HepG2 (cell line): ENCODE measurements around the gene ADCY7. TPM values are rescaled to one million over a fixed set of nuclear protein-coding genes. Genes with fewer than 3 reads are reported as not detected.
A peak's percentile ranks its signal among the peaks of the same experiment; 100 is the strongest.

Experiments
- FOXA3 ChIP-seq: IDR thresholded peaks from 2 replicates; pipeline ENCODE4 v1.6.1; 2016; ENCODE audit warnings: missing genetic modification reagents, missing compliant biosample characterization
- HOXA3 ChIP-seq: sonication (generic); formaldehyde crosslinking; IDR thresholded peaks from 2 replicates; pipeline ENCODE4 v1.5.0; 2020; ENCODE audit warnings: missing genetic modification reagents
- KDM3A ChIP-seq: IDR thresholded peaks from 2 replicates; pipeline ENCODE4 v1.6.1; 2018; ENCODE audit warnings: low read depth, missing compliant biosample characterization
- MIER3 ChIP-seq: IDR thresholded peaks from 2 replicates; pipeline ENCODE4 v1.6.1; 2016; ENCODE audit warnings: missing compliant biosample characterization, borderline replicate concordance
- NCOA5 ChIP-seq: sonication (generic); formaldehyde crosslinking; IDR thresholded peaks from 2 replicates; pipeline ENCODE4 v1.4.0; 2020; ENCODE audit warnings: missing genetic modification reagents
- RARA ChIP-seq: IDR thresholded peaks from 2 replicates; pipeline ENCODE4 v1.6.1; 2016; ENCODE audit warnings: missing genetic modification reagents, missing compliant biosample characterization
- SMARCC2 ChIP-seq: fragments of 450-650 bp; IDR thresholded peaks from 2 replicates; pipeline ENCODE4 v1.6.1; 2017; ENCODE audit warnings: antibody characterized with exemption, mild to moderate bottlenecking
- SOX6 ChIP-seq, 2 experiments: fragments of 450-650 bp in 1 of 2; sonication (generic) in 1 of 2; formaldehyde crosslinking in 1 of 2; IDR thresholded peaks; 2 replicates each; pipeline versions ENCODE4 v1.4.0 to v1.6.1; 2017 to 2020; ENCODE audit warnings: antibody characterized with exemption in 1 of 2, mild to moderate bottlenecking in 1 of 2, missing genetic modification reagents in 1 of 2
- SSRP1 ChIP-seq: IDR thresholded peaks from 2 replicates; pipeline ENCODE4 v1.6.1; 2016; ENCODE audit warnings: control low read depth
- TCF12 ChIP-seq, 2 experiments: fragments of 450-650 bp in 1 of 2; sonication (generic) in 1 of 2; formaldehyde crosslinking in 1 of 2; IDR thresholded peaks; 2 replicates each; pipeline versions ENCODE4 v1.6.1 to v1.8.0; 2017 to 2022; ENCODE audit warnings: antibody characterized with exemption in 1 of 2, mild to moderate bottlenecking in 1 of 2, missing genetic modification reagents in 1 of 2, moderate library complexity in 1 of 2
- ZEB1 ChIP-seq: IDR thresholded peaks from 2 replicates; pipeline ENCODE4 v1.6.1; 2012; ENCODE audit warnings: mild to moderate bottlenecking, low read depth, inconsistent platforms; ENCODE audit not compliant: insufficient replicate concordance
- ZNF124 ChIP-seq: sonication (generic); formaldehyde crosslinking; IDR thresholded peaks from 2 replicates; pipeline ENCODE4 v1.4.0; 2020; ENCODE audit warnings: missing genetic modification reagents
- ZNF468 ChIP-seq: sonication (generic); formaldehyde crosslinking; IDR thresholded peaks from 2 replicates; pipeline ENCODE4 v1.8.0; 2022; ENCODE audit warnings: mild to moderate bottlenecking, moderate library complexity, missing genetic modification reagents
- polyA plus RNA-seq, 8 experiments: library from polyadenylated mRNA; depleted of rRNA in 3 of 8; stranded (reverse) in 7 of 8; unstranded in 1 of 8; fragments of >200 nt; fragmentation: Illumina TruSeq in 4 of 8; extraction: Trizol in 4 of 8; gene quantifications; 2 replicates each; pipeline versions ENCODE4 v1.2.1 to v1.2.3, GENCODE V29; 2011 to 2016; ENCODE audit warnings: low read depth in 4 of 8, missing spikeins in 1 of 8, mixed read lengths in 1 of 8; ENCODE audit not compliant: insufficient read depth in 1 of 8
- total RNA-seq, 5 experiments: library from RNA; depleted of rRNA; stranded (reverse); fragments of >200 nt; fragmentation: Illumina TruSeq; extraction: Trizol; gene quantifications; 2 replicates each; pipeline ENCODE4 v1.2.3, GENCODE V29; 2016; ENCODE audit warnings: low read depth in 1 of 5
- TF ChIP-seq, protein P1 (sequence below): sonication (generic); formaldehyde crosslinking; IDR thresholded peaks from 2 replicates; pipeline ENCODE4 v1.4.0; 2020; ENCODE audit warnings: missing genetic modification reagents
- TF ChIP-seq, protein P2 (sequence below): IDR thresholded peaks from 2 replicates; pipeline ENCODE4 v1.6.1; 2016; ENCODE audit warnings: low read depth, borderline replicate concordance
- TF ChIP-seq, protein P3 (sequence below): sonication (generic); formaldehyde crosslinking; IDR thresholded peaks from 2 replicates; pipeline ENCODE4 v1.4.0; 2020; ENCODE audit warnings: missing genetic modification reagents, borderline replicate concordance
- TF ChIP-seq, protein P4 (sequence below): sonication (generic); formaldehyde crosslinking; IDR thresholded peaks from 2 replicates; pipeline ENCODE4 v1.4.0; 2020; ENCODE audit warnings: missing genetic modification reagents
- TF ChIP-seq, protein P5 (sequence below): sonication (generic); formaldehyde crosslinking; IDR thresholded peaks from 2 replicates; pipeline ENCODE4 v1.5.1; 2020; ENCODE audit warnings: mild to moderate bottlenecking, missing genetic modification reagents, moderate library complexity

ADCY7 gene
- total and polyA plus RNA-seq, 2 of the 13 experiments (the other 11 are each of a cell fraction or from before 2014, with no cell fraction given): 2.2 to 4.3 TPM

GRCh38 chr16:50298075-50298460 is 31.7 kb downstream of the ADCY7 start (continued):
- TF ChIP-seq, protein P1, sequence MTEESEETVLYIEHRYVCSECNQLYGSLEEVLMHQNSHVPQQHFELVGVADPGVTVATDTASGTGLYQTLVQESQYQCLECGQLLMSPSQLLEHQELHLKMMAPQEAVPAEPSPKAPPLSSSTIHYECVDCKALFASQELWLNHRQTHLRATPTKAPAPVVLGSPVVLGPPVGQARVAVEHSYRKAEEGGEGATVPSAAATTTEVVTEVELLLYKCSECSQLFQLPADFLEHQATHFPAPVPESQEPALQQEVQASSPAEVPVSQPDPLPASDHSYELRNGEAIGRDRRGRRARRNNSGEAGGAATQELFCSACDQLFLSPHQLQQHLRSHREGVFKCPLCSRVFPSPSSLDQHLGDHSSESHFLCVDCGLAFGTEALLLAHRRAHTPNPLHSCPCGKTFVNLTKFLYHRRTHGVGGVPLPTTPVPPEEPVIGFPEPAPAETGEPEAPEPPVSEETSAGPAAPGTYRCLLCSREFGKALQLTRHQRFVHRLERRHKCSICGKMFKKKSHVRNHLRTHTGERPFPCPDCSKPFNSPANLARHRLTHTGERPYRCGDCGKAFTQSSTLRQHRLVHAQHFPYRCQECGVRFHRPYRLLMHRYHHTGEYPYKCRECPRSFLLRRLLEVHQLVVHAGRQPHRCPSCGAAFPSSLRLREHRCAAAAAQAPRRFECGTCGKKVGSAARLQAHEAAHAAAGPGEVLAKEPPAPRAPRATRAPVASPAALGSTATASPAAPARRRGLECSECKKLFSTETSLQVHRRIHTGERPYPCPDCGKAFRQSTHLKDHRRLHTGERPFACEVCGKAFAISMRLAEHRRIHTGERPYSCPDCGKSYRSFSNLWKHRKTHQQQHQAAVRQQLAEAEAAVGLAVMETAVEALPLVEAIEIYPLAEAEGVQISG (CRISPR knock-in tag): peak; percentile 46; the same call in 1 of the 2 replicates
- TF ChIP-seq ZNF124 (no peak), SOX6 (IDR thresholded peaks at IDR 0.05) (no peak), SOX6 (CRISPR knock-in tag; IDR thresholded peaks at IDR 0.05) (peak; percentile 64), RARA (CRISPR knock-in tag) (peak; percentile 77), NCOA5 (CRISPR knock-in tag) (no peak), FOXA3 (CRISPR knock-in tag) (peak; percentile 84), HOXA3 (peak; percentile 80), ZNF468 (no peak), SSRP1 (CRISPR knock-in tag) (0 out of 2 replicates have a peak, but pooled peaks have one; percentile 58), ZEB1 (peak; percentile 44), MIER3 (CRISPR knock-in tag) (peak; percentile 26; the same call in 1 of the 2 replicates), SMARCC2 (no peak), TCF12 (IDR thresholded peaks at IDR 0.05) (no peak), TCF12 (CRISPR knock-in tag; IDR thresholded peaks at IDR 0.05) (peak; percentile 59; the same call in 1 of the 2 replicates), KDM3A (peak; percentile 12; the same call in 1 of the 2 replicates)
- TF ChIP-seq, protein P2, sequence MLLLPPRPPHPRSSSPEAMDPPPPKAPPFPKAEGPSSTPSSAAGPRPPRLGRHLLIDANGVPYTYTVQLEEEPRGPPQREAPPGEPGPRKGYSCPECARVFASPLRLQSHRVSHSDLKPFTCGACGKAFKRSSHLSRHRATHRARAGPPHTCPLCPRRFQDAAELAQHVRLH (CRISPR knock-in tag): 0 out of 2 replicates have a peak, but pooled peaks have one; percentile 35
- TF ChIP-seq, protein P3, sequence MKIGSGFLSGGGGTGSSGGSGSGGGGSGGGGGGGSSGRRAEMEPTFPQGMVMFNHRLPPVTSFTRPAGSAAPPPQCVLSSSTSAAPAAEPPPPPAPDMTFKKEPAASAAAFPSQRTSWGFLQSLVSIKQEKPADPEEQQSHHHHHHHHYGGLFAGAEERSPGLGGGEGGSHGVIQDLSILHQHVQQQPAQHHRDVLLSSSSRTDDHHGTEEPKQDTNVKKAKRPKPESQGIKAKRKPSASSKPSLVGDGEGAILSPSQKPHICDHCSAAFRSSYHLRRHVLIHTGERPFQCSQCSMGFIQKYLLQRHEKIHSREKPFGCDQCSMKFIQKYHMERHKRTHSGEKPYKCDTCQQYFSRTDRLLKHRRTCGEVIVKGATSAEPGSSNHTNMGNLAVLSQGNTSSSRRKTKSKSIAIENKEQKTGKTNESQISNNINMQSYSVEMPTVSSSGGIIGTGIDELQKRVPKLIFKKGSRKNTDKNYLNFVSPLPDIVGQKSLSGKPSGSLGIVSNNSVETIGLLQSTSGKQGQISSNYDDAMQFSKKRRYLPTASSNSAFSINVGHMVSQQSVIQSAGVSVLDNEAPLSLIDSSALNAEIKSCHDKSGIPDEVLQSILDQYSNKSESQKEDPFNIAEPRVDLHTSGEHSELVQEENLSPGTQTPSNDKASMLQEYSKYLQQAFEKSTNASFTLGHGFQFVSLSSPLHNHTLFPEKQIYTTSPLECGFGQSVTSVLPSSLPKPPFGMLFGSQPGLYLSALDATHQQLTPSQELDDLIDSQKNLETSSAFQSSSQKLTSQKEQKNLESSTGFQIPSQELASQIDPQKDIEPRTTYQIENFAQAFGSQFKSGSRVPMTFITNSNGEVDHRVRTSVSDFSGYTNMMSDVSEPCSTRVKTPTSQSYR (CRISPR knock-in tag): peak; percentile 57; the same call in 1 of the 2 replicates
- TF ChIP-seq, protein P4, sequence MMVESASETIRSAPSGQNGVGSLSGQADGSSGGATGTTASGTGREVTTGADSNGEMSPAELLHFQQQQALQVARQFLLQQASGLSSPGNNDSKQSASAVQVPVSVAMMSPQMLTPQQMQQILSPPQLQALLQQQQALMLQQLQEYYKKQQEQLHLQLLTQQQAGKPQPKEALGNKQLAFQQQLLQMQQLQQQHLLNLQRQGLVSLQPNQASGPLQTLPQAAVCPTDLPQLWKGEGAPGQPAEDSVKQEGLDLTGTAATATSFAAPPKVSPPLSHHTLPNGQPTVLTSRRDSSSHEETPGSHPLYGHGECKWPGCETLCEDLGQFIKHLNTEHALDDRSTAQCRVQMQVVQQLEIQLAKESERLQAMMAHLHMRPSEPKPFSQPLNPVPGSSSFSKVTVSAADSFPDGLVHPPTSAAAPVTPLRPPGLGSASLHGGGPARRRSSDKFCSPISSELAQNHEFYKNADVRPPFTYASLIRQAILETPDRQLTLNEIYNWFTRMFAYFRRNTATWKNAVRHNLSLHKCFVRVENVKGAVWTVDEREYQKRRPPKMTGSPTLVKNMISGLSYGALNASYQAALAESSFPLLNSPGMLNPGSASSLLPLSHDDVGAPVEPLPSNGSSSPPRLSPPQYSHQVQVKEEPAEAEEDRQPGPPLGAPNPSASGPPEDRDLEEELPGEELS (CRISPR knock-in tag): peak; percentile 44; the same call in 1 of the 2 replicates
- TF ChIP-seq, protein P5, sequence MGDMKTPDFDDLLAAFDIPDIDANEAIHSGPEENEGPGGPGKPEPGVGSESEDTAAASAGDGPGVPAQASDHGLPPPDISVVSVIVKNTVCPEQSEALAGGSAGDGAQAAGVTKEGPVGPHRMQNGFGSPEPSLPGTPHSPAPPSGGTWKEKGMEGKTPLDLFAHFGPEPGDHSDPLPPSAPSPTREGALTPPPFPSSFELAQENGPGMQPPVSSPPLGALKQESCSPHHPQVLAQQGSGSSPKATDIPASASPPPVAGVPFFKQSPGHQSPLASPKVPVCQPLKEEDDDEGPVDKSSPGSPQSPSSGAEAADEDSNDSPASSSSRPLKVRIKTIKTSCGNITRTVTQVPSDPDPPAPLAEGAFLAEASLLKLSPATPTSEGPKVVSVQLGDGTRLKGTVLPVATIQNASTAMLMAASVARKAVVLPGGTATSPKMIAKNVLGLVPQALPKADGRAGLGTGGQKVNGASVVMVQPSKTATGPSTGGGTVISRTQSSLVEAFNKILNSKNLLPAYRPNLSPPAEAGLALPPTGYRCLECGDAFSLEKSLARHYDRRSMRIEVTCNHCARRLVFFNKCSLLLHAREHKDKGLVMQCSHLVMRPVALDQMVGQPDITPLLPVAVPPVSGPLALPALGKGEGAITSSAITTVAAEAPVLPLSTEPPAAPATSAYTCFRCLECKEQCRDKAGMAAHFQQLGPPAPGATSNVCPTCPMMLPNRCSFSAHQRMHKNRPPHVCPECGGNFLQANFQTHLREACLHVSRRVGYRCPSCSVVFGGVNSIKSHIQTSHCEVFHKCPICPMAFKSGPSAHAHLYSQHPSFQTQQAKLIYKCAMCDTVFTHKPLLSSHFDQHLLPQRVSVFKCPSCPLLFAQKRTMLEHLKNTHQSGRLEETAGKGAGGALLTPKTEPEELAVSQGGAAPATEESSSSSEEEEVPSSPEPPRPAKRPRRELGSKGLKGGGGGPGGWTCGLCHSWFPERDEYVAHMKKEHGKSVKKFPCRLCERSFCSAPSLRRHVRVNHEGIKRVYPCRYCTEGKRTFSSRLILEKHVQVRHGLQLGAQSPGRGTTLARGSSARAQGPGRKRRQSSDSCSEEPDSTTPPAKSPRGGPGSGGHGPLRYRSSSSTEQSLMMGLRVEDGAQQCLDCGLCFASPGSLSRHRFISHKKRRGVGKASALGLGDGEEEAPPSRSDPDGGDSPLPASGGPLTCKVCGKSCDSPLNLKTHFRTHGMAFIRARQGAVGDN (CRISPR knock-in tag): peak; percentile 0; the same call in 1 of the 2 replicates
